Stimulated activated CD8-positive, alpha-beta memory T cell treated with anti-CD3 and anti-CD28 coated beads, Interleukin-15, amount 100 ng/mL, for 24 hours (primary cell): Measurements from ENCODE around the gene IQCM.
"Not testable (repeated sequence)": the region's sequence is repeated elsewhere in the genome, so short reads cannot be mapped to it uniquely, and the experiment has no call there.

ENCODE experiments used
- DNase-seq: peaks from one replicate; pipeline ENCODE4 v3.0.0-alpha.2; 2020; ENCODE audit warnings: low read depth

Gene IQCM

DNA sequence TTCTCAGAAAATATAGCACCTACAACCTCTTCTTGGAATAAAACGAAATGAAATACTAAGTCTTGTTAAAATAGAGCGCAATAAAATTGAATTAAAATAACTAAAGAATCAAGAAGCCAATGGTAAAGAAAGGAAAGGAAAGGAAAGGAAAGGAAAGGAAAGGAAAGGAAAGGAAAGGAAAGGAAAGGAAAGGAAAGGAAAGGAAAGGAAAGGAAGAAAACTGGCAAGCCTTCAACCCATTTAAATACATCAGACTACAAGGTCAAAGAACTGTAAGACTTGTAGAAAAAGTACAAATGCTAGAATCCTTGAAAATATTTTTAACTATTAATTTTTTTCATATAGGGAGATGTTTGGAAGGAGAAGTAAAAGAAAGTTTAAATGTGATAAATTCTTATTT is 372.1 kb downstream of the IQCM start:
- no peak for DNase-seq

DNA sequence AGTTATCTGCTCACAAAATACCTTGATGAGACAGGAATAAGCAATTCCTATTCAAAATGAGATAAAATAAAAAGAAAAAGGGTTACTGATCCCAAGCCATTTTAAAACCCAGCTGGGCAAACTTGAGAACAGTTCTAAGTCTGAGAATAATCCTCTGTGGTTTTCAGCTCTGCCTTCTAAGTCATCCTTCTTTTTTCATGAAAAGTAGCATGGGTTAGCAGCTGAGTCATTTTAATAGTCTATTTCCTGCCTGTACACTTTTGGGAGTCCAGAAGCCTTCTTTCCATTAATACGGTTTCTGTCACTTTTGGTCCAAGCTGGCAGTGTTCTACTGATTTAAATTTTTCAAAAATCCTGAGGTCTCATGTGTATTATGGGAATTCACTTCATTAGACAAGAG is 374.3 kb downstream of the IQCM start:
- no peak for DNase-seq

DNA sequence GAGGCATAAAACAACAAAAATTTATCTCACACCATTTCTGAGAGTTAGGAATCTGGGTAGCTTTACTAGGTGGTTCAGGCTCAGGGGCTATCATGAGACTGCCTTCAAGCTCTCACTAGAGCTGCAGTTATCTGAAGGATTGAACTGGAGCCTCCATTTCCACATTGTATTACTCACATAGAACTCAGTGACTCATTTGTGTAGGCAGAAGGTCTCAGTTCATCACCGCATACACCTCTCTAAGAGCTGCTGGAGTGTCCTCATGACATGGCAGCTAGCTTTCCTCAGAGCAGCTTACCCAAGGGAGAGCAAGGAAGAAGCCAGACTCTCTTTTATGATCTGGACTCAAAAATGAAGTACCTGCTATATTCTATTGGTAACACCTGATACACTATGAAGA is 389.2 kb downstream of the IQCM start:
- DNase-seq, result no peak

DNA sequence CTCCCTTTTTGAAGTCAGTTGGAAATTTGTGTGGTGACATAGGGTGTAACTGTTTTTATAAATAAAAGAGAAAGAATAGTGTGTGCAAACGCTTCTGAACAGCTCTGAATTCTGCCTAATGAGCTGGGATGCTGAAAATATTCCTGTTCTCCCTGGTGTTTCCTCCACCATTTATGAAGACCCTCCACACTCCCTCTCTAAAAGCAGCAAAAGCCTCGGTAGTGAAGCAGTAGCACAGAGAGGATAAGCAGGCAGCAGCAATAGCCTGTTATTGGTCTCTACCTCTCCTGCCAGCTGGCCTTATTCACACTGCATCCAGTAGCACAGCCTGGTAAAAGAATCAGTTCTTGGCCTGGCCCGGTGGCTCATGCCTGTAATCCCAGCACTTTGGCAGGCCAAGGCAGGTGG is 406.1 kb downstream of the IQCM start:
- no peak for DNase-seq

DNA sequence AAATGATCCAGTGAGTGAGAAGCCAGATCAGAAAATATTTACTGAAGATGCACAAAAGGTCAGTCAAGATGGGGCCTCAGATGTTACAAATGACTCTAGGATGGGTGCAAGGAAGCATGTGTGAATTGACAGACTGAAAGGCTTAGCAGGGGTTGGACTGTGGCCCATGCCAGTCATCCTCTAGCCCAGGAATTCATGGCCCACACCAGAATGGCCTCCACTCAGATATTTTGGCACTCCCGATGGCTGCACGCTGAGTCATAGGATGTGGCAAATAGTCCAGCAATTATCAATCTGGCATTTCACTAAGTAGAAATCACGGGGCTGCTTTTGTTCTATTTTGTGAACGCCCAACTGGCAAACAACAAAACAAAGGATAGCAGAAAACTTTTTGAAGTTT is 406.5 kb downstream of the IQCM start:
- no peak for DNase-seq

DNA sequence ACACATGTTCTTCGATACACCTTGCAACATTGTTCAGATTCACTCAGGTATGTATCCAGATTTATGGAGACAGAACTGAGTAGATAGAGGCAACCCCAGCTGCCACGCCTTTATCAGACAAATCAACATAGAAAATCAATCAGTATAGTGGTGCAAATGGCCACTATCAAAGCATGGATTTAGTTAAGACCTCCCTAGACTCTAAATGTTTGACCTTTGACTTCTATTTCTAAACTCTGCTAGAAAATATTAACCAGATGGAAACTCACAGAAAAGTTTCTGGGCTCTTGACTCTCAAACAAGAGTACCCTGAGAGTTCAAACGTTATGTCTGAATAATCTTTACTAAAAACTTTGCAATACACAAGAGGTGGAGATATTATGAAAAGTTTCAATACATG is 411.5 kb downstream of the IQCM start:
- DNase-seq, result no peak

DNA sequence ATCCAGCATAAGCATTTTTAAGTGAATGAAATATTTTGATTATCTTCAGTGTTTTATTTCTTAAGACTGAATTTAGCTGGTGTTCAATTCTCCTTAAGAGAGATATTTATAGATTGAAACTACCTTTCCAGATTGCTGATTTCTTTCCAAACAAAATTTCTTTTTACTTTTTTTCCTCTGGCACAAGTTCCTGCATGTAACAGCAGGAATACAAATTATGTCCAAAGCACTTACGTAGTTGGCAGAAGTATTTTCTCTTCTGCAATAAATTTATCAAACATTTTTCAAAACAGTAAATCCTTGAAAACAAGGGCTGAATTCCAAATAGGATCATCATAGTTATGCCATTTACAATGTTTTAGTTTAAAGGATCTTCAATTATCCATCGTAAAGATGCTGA is 412.6 kb downstream of the IQCM start:
- no peak for DNase-seq

DNA sequence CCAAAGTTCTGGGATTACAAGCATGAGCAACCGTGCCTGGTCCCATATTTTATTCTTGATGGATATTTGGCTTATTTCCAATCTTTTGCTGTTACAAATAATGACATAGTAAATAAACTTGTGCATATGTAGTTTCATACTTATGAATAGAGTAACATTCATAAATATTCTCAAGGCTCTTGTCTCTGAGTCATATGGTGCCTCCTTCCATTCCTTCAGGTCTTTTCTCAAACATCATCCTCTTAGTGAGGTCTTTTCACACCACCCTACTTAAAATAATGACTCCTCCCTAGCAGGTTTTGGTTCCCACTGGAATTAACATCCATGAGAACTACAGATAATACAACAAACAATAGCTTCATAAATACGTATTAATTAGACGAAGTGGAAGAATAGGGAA is 416.6 kb downstream of the IQCM start:
- no peak for DNase-seq

DNA sequence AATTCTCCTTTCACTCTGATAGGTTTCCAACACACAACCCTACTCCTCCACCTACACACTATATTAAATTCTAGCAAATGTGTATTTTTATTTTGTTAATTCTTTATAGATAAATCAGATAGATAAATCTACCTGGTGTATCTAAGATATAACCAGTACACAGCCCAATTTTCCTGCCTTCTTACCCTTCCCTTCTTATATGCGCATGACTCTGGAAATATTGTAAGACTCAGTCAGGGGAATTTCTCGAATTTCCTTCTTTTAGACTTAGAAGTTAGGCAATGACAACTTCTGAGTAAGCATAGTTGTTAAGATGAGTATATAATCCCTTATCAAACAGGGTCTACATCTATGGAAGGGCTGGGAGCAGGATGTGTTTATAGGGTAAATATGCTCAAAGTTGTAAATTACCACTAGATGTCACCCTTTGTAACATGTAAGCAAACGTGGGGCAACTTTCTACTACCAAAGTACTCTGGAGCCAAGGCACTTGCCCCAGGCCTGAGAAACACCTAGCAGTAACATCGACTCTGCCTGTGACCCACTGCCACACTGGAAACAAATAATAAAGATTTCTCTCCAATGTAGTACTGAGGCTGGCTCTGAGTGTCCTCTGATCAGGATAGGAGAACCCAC is 444.7 kb downstream of the IQCM start:
- no peak for DNase-seq

DNA sequence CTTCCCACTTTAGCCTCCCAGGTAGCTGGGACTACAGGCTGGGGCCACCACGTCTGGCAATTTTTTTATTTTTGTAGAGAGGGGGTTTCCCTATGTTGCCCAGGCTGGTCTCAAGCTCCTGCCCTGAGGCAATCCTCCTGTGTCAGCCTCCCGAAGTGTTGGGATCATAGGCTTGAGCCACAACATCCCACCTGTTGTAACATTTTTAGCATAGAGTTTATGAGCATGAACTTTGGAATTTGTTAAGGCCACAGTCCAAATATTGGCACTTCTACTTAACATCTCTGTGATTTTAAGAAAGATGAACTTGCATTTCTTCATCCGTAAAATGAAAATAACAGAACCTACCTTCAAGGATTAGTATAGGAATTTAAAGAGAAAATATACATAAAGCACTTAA is 445.6 kb downstream of the IQCM start:
- DNase-seq, result no peak

DNA sequence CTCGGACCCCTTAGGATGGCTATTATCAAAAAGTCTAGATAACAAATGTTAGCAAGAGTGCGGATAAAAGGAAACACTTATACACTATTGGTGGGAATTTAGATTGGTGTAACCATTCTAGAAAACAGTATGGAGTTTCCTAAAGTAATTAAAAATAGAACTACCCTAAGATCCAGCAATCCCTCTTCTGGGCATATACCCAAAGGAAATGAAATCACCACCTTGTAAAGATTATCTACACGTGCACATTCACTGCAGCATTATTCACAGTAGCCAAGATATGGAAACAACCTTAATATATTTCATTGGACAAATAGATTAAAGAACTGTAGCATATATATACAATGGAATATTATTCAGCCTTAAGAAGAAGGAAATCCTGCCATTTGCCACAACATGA is 462.4 kb downstream of the IQCM start:
- DNase-seq, result no peak

DNA sequence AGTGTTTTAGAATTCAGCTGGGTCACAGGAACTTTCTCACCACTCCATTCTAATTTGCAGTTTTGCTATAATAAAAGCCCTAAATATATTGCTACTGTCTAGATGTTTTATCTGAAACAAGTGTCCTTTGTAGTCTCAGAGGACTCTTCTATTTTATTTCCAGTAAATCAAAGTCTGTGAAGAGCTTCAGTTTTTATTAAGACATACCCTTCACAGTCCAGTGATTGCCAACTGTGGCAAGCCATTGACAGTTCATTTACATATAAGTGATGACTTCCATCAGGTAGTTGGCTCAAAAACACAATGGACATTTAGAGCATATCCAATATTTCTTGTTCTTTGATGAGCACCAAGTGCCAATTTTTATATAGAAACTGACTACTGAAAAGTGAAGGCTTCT is 466.1 kb downstream of the IQCM start:
- no peak for DNase-seq

DNA sequence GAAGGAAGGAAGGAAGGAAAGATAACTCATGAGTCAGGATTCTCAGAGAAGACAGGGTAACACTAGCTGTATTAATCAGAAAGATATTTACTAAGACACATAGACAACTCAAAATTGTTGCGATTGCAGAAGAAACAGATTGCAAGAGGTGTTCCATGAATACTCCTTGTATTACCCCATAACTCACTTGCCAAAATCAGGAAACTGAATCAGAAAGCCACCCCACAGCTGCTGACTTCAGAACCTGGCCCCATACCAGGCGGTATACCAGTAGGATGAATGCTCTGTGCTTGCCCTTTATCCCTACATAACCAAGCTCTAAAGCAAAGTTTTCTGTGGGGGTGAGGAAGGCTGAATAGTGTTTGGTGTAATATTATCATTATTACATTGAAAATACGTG is 468.5 kb downstream of the IQCM start:
- DNase-seq, result no peak

DNA sequence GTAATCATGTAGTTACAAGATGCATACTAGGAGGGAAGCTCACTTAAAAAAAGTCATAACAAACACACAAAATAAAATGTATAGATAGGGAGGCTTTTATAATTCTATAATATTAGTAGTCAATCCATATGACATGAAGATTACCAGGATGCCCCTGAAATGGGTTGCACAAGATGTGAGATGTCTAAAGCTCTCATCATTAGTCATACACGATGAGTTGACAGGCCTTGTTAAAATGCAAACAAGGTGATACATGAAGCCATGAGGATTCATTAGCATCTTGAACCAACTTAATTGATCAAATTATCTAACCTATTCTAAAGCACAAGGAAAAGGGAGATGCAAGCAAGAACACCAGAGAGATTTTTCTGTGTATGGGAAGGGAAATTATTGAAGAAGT is 470.2 kb downstream of the IQCM start:
- DNase-seq, result no peak

DNA sequence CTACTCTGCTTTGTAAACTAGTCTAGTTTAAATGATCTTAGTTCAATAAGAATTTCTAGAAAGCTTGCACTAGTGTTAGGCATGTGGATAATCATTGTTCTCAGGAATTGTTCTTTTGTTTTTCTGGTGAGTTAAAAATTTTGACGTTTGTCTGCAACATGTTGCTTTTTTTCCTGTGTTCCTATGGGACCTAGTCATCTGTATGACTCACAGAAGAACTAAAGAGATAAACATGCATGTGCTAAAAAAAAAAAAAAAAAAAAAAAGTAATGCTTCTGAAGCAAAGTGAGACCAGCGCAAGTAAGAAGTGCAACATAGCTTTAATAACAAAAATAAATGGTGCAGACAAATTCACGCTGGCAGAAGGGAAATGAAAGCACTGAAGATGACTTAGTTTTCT is 471.2 kb downstream of the IQCM start:
- no peak for DNase-seq

DNA sequence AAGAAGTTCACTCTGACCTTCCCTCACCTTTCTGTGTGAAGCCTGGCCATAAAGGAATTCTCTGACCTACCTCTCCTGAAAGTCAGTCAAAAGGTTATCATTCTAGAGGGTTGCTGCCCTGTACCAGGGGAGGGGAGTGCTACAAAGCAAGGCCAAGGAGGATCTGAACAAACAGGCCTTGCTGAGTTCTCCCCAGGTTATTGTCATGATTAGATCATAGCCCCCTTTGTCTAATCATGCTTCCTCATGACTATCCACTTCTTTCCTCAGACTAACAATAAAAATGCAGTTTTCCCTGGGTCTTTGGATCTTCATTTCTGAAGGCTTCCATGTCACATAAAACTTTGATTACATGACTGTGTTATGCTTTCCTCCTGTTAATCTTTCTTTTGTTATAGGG is 472.0 kb downstream of the IQCM start:
- no peak for DNase-seq

DNA sequence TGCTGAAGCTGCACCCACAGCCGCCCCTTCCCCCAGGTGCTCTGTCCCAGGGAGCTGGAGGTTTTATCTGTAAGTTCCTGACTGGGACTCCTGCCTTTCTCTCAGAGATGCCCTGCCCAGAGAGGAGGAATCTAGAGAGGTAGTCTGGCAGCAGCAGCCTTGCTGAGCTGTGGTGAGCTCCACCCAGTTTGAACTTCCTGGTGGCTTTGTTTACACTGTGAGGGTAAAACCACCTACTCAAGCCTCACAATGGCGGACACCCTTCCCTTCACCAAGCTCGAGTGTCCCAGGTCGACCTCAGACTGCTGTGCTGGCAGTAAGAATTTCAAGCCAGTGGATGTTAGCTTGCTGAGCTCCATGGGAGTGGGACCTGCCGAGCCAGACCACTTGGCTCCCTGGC is 474.5 kb downstream of the IQCM start:
- not testable (repeated sequence) for DNase-seq

DNA sequence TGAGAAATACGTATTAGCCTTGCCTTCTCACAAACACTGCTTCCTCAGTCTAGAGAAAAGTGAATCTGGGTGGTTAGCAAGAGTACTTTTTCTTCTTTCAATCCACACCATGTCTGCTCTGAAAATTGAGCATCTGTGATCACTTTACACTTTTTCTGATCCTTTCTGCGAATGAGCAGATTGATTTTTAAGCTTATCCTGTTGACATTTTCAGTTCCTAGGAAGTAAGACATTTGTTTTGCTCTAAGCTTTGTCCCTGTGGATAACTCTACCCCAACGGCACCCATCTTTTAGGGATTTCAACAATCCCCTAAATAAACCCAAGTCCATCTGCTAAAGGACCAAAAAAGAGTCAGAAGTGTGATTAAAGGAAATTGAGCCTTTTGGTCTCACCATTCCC is 487.5 kb downstream of the IQCM start:
- DNase-seq, result no peak

DNA sequence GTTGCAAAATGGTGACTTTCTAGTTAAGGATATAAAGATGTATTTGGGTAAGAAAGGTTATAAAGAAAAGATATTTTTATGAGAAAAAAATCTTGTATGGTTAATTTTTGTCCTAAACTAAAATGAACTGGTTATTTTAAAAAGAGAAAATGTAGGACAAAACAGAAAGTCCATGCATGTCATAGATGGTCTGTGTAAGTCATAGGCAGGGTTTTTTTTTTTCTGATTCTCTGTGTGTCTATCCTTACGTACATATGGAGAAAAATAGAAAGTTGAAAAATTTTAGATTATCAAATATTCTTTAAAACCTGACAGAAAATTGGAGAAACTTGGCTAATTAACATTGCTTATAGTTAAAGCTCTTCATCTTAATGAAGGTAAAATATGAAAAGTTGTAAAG is 493.4 kb downstream of the IQCM start:
- DNase-seq, result no peak

DNA sequence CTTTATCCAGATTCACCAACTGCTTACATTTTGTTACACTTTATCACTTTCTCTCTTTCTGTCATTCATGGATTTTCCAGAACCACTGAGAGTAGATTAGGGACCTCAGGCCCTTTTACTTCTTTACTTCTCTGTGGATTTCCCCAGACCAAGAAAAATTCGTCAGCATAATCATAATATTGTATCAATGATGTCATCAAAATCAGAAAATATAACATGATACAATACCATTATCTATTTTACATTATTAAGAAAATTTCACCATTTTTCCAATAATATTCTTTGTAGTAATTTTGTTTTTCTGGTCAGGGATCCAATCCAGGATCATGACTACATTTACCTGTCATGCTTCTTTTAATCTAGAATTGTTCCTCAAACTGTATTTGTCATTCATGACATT is 494.2 kb downstream of the IQCM start:
- no peak for DNase-seq

DNA sequence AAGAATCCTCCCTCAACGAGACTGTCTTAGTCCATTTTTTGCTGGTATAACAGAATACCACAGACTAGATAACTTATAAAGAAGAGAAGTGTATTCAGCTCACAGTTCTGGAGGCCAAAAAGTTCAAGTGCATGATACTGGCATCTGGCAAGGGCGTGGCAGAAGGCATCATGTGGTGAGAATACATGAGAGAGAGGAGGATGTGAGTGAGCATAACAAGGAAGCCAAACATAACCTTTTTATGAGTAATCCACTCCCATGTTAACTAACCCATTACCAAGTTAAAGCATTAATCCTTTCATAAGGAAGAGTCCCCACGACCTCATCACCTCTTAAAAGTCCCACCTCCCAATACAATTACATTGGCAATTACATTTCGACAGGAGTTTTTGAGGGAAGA is 504.6 kb downstream of the IQCM start:
- DNase-seq, result no peak

DNA sequence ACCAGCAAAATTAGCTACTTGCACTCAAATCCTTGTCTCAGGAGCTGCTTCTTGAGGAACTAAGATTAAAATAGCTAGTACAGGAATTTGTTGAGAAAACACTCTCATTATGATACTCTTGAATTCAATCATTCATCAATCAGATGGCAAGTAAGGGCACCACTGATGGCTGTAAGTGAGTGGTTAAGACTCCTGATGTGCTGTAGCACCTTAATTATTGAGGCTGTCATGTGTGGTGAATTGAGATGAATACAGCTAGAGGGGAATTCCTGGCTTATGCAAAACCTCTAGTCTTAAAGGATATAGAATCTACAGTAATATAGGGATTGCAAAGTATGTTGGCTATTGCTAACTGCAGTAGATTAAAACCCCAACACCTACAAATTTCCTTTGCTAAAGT is 509.1 kb downstream of the IQCM start:
- no peak for DNase-seq
